GM12892 (cell line): ENCODE data around the gene PDE4B.

Experiments used
- POLR2A ChIP-seq: IDR thresholded peaks from 2 replicates; pipeline ENCODE4 v1.6.1; 2011; ENCODE audit warnings: low read depth, low read length, control low read depth
- POLR2AphosphoS5 ChIP-seq: IDR thresholded peaks from 2 replicates; pipeline ENCODE4 v1.6.1; 2011; ENCODE audit warnings: low read depth, low read length, control low read depth
- TAF1 ChIP-seq: IDR thresholded peaks from 2 replicates; pipeline ENCODE4 v1.6.1; 2011; ENCODE audit warnings: low read depth, mild to moderate bottlenecking, control low read depth, low read length, borderline replicate concordance

DNA sequence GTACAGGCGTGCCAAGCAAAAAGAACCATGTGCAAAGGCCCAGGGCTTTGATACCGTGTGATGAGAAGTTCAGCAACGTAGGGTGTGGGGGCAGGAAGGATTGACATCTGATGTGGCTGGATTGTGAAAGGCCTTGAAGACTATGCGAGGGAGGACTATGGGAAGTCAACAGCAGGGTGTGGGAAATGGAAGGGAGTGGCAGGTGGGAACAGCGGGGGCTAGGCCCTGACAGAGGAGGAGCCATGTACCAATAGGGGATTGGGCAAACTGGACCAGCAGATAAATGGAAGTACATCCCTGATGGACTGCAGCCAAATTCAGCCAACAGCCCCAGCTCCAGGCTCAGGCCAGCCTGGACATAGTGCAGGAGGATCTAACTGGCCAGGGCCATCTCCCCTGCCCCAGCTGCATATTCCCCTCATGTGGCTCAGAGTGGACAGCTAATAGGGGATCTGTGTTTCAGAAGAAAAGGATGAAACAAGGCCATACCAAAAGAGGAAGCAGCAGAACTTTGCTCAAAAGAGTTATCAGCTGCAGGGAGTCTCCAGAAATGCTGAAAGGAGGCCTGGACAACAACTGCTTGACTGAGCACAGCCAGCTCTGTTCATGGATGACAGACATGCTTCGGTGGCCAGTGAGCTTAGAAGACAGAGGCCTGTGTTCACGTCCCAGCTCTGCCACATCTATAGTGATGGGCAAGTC, 601.0 kb downstream of the PDE4B start:
- TF ChIP-seq POLR2A (no peak), TAF1 (no peak), POLR2AphosphoS5 (no peak)
